ENCODE data around the gene HDHD3. TPM values are rescaled to one million over a fixed set of nuclear protein-coding genes. Genes with fewer than 3 reads are reported as not detected.

The HDHD3 gene
- polyA plus RNA-seq, 3 donors: 8.3 to 12.0 (median 9.2) TPM

DNA sequence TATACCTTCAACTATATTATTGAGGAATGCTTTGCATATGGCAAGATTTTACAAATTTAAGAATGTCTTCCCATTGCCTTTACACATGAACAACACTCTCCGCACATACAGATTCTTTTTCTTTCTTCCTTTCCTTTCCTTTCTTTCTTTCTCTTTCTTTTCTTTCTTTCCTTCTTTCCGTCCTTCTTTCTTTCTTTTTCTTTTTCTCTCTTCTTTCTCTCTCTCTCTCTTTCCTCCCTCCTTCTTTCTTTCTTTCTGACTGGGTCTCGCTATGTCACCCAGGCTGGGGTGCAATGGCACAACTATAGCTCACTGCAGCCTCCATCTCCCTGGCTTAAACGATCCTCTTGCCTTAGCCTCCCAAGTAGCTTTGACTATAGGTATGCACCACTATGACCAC is 50.6 kb downstream of the HDHD3 start:
- Histone ChIP-seq H3K9ac (ENCODE audit: insufficient read depth, low read length, poor library complexity, severe bottlenecking) (no peak overlapping the region), H3K27me3 (ENCODE audit: control insufficient read depth in 2 of 2, insufficient read depth in 2 of 2, low read length in 2 of 2) (no peaks in the 10 kb centered on the region), H3K36me3 (replicated peaks in 1 of 2; ENCODE audit: control insufficient read depth in 1 of 2, insufficient read depth in 2 of 2, low read length in 2 of 2) (no peaks in the 10 kb centered on the region), H3K9me3 (replicated peaks in 1 of 2; ENCODE audit: control insufficient read depth in 1 of 2, insufficient read depth in 1 of 2, low read length in 2 of 2) (no peaks in the 10 kb centered on the region), H4K20me1 (ENCODE audit: insufficient read depth, low read length) (no peaks in the 10 kb centered on the region), H3K27ac (ENCODE audit: low read depth in 1 of 2, low read length in 2 of 2) (no peak overlapping the region), H2AFZ (ENCODE audit: insufficient read depth, low read depth, low read length, poor library complexity, severe bottlenecking) (no peak overlapping the region), H3K4me3 (replicated peaks in 1 of 3; ENCODE audit: low read depth in 2 of 3, low read length in 3 of 3) (no peak overlapping the region), H3K4me1 (ENCODE audit: control insufficient read depth in 1 of 2, insufficient read depth in 2 of 2, low read length in 2 of 2) (no peaks in the 10 kb centered on the region), H3K79me2 (ENCODE audit: insufficient read depth, low read length) (no peaks in the 10 kb centered on the region), H3K4me2 (replicated peaks; ENCODE audit: extremely low read depth, low read length, poor library complexity, severe bottlenecking) (no peak overlapping the region)
- Mint-ChIP-seq H3K4me1 (no peaks in the 10 kb centered on the region), H3K36me3 (no peaks in the 10 kb centered on the region), H3K27ac (peak overlapping the region in 1 of 7 donors; percentile 66), H3K27me3 (ENCODE audit: low read depth in 3 of 3) (peaks cover 0 to 1% (median 0%) of the 10 kb centered on the region in 3 donors), H3K4me3 (no peak overlapping the region), H3K9me3 (no peaks in the 10 kb centered on the region)
- TF ChIP-seq, protein P1, sequence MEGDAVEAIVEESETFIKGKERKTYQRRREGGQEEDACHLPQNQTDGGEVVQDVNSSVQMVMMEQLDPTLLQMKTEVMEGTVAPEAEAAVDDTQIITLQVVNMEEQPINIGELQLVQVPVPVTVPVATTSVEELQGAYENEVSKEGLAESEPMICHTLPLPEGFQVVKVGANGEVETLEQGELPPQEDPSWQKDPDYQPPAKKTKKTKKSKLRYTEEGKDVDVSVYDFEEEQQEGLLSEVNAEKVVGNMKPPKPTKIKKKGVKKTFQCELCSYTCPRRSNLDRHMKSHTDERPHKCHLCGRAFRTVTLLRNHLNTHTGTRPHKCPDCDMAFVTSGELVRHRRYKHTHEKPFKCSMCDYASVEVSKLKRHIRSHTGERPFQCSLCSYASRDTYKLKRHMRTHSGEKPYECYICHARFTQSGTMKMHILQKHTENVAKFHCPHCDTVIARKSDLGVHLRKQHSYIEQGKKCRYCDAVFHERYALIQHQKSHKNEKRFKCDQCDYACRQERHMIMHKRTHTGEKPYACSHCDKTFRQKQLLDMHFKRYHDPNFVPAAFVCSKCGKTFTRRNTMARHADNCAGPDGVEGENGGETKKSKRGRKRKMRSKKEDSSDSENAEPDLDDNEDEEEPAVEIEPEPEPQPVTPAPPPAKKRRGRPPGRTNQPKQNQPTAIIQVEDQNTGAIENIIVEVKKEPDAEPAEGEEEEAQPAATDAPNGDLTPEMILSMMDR (IDR thresholded peaks at IDR 0.05): no peak
- intact Hi-C loops (cut with micrococcal nuclease): no loop called here
- 93% methylated on average over 2 of the region's 4 CpGs for WGBS (ENCODE audit: insufficient coverage)
- DNase-seq: no peak

Other genes starting within 250 kb of the HDHD3 start
- 100 to 1,000 TPM in 2 of 3 donors, 10 to 100 TPM in 1; 82.9 to 247 (median 188) TPM for gene SLC31A2, start 226.0 kb downstream of the HDHD3 start, polyA plus RNA-seq
- gene FKBP15, start 155.7 kb downstream of the HDHD3 start, polyA plus RNA-seq: 100 to 1,000 TPM in 1 of 3 donors, 10 to 100 TPM in 2; 32.3 to 120 (median 55.7) TPM
- gene SLC31A1, start 155.4 kb downstream of the HDHD3 start, polyA plus RNA-seq: 10 to 100 TPM; 20.4 to 49.0 (median 38.8) TPM
- 10 to 100 TPM; 17.9 to 87.8 (median 77.8) TPM for gene CDC26, start 101.4 kb downstream of the HDHD3 start, polyA plus RNA-seq
- gene PRPF4, start 101.3 kb downstream of the HDHD3 start, polyA plus RNA-seq: 10 to 100 TPM; 13.0 to 23.8 (median 22.1) TPM
- not detected for gene RNF183, start 73.6 kb downstream of the HDHD3 start, polyA plus RNA-seq
- under 1 TPM in 2 of 3 donors, not detected in 1; 0.05 to 0.11 TPM for gene WDR31, start 36.7 kb downstream of the HDHD3 start, polyA plus RNA-seq
- gene BSPRY, start 27.4 kb downstream of the HDHD3 start, polyA plus RNA-seq: under 1 TPM in 1 of 3 donors, not detected in 2; 0.16 TPM
- 10 to 100 TPM; 17.1 to 24.6 (median 20.9) TPM for gene ALAD, start 24.3 kb upstream of the HDHD3 start, polyA plus RNA-seq
- 100 to 1,000 TPM in 1 of 3 donors, 10 to 100 TPM in 2; 36.1 to 113 (median 92.1) TPM for gene POLE3, start 33.7 kb upstream of the HDHD3 start, polyA plus RNA-seq
- under 1 TPM in 1 of 3 donors, not detected in 2; 0.17 TPM for gene C9orf43, start 33.8 kb upstream of the HDHD3 start, polyA plus RNA-seq
- gene RGS3, start 86.7 kb upstream of the HDHD3 start, polyA plus RNA-seq: 10 to 100 TPM in 2 of 3 donors, 1 to 10 TPM in 1; 9.1 to 16.2 (median 15.8) TPM

All from CD14-positive monocyte (primary cell).